UCSD-AML1 (cell line): ENCODE data around the gene RRP15.

Experiments
- DNase-seq: peaks from one replicate; lab custom pipeline; 2025; ENCODE audit not compliant: unreplicated experiment; lab: John Stamatoyannopoulos, UW

RRP15 gene

DNA sequence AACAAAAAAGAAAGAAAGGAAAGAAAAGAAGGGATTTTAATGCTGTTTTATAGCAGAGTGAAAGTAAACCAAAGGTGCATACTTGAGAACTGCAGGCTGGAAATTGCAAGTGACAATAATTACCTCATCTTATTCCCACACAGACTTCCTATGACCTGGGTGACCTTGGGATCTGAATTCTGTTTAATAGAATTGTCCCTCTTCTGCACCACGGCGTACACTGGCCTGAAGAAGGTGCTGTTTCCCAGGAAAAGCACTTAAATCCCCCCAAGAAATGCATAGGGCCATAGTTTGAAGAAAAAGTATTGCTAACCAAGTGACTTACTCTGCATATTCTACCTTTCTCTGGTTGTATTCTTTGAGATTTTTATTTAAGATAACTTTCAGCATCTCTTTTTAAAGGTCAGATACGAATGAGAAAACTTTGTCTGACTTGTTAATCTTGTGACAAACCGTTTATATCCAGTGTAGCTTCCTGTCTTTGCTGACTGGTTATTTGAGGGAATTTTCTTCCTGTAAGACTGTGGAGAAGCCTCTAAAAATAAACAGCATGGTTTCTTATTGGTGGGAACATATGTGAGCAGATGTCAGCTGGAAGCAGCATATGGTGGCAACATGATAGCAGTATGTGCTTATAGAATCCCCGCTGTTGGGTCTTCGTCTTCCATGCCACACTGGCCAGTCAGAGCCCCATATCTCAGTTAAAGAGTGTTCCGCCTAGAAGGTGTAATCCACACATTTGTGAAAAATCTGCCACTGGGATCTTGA lies 76.4 kb downstream of the RRP15 start:
- DNase-seq = no peak

DNA sequence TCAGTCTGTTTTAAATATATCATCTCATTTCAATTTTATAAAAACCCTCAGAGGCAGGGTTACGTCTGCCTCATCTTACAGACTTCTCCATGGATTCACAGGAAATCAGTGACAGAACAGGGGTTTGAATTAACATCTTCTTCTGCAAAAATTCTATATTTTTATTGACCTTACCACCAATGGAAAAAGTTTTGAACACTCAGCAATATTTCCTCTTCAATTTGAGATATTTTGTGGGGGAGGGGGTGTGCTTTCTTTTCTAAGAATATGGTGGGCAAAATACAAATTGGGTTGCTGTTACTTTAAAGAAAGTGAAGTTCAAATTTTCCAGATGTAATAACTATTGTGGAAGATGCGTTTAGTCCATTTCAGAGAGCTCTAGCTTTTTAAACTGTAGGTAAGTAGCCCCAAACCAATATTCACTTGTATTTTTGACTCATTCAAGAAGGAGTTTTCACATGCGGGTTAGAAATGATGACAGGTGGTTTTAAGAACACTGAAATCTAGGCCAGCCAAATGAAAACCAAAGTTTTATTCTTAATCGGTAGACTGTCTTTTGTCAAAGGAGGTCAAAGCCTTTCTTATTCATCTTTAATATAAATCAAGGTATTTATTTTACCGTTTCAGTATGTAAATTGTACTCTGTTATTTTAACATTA lies 77.5 kb downstream of the RRP15 start:
- DNase-seq = no peak

DNA sequence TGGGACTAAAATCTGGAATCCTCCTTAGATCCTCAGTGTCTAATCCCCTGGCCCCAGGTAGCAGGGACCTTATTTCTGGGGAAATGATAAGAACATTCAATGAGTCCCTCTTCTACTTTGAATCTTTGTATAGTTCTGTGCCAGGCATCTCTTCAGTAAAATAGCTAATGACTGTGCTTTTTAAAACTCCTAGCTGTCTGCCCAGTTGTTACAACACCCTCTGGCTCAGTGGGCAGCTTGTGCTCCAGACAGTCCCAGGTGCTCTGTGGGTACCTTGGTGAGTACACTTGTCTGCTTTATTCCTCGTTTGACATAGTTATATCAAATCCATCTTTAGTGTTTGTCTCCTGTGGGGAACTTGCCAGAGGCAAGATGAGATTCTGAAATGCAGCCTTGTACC lies 78.0 kb downstream of the RRP15 start:
- no peak for DNase-seq

GRCh38 chr1:218364028-218364710 lies 79.1 kb downstream of the RRP15 start:
- no peak for DNase-seq

- DNase-seq = no peak
These were observed 80.3 kb downstream of the RRP15 start for GRCh38 chr1:218365226-218365999.

DNA sequence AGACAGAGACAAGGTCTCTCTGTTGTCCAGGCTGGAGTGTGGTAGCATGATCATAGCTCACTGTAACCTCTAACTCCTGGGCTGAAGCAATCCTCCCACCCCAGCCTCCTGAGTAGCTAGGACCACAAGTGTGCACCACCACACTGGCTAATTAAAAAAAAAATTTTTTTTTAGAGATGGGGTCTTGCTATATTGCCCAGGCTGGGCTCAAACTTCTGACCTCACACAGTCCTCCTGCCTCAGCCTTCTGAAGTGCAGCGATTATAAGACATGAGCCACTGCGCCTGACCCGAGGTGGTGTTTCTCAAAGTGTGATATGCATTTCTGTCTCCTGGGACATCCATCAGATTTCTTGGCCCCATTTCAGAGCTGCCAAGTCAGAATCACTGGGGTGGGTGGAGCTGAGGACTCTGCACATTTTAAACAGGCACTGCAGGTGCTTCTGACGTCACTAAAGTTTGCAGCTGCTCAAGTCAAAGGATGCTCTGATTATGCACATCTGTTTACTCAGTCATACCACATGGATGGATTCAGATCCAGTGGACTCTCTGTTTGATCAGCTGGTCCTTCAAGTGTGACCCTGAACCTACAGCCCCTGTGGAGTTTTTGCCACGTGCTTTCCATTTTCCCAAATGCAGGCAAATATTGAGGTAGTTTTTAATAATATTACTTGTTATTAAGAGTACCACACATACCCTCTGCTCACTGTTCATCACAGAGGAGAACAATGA lies 81.4 kb downstream of the RRP15 start:
- DNase-seq = no peak

GRCh38 chr1:218367118-218367517 lies 82.0 kb downstream of the RRP15 start:
- DNase-seq = no peak

DNA sequence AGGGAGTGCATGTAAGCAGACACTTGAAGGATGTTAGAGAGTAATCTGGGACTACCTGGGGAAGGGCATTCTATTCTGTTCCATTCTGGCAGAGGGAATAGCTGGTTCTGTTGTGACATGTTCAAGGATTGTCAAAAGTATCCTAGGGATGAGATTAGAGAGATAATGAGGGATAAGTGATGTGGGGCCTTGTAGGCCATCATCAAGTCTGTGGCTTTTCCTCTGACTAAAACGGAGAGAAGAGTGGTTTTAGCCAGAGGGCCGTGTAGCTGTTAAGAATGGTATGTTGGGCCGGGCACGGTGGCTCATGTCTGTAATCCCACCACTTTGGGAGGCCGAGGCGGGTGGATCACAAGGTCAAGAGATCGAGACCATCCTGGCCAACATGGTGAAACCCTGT lies 83.6 kb downstream of the RRP15 start:
- DNase-seq = no peak

GRCh38 chr1:218369688-218370511 lies 84.8 kb downstream of the RRP15 start:
- DNase-seq = no peak

GRCh38 chr1:218371927-218372672 lies 87.0 kb downstream of the RRP15 start:
- DNase-seq = no peak

DNA sequence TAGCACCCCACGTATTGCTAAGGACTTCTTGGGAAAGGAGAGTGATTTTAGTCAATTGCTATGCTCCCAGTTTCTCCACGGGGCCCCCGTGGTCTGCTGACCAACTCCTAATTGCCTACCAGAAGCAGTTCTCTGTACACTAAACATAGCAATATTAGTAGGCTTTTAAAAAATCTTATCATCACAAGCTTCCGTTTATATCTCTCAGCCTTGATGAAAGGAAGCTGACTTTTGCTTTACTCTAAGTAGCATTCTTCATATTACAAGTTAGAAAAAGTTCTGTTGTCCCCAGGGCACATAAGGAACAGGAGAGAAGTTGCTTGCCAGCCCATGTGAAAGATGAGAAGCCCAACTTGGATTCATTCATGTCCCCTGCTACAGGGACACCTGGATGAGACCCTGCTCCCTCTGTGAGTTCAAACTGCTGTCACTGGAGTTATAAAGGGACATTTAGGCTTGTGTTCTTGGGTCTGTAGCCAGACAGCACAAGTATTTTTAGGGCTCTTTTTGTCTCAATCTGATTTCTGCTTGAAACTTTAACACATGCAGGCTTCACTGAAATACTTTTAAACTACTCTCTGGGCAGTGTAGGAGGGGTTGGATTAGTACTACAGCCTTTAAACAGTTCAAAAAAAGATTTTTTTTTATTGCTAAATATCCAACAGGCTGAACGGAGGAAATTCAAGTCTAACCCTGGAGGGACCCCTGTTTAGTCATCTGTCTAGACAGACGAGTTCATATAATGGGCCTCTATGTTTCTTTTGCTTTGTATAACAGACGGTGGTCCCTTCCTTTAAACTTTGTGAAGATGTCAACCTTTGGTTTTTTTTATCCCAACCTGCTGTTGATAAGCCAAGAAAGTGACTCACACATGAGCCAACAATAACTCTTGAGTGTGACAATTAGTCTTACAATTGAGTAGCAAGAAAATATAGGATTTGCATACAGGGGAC lies 89.6 kb downstream of the RRP15 start:
- no peak for DNase-seq

GRCh38 chr1:218376722-218377121 lies 91.6 kb downstream of the RRP15 start:
- DNase-seq = no peak

DNA sequence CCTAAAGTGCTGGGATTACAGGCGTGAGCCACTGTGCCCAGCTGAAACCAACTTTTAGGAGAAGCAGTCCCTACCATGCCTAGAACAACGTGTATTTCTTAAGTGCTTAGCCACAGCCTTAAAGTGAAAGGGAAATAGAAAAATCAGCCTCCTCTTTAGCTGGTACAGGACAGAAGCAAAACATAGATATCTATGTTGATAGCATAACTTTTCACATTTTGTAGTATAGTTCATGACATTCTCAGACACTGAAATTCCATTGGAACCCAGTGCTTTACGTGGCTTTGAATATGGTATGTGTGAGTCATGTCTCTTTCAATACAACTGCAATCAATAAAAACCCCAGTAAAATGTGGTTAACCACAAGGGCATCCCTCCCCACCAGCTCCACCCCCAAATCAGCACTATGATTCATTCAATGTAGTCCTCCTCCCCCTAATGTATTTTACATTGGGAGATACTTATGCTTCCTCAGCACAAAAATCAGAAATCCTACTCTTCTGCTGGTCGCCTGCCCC lies 92.1 kb downstream of the RRP15 start:
- no peak for DNase-seq

- no peak for DNase-seq
These were observed 95.3 kb downstream of the RRP15 start for GRCh38 chr1:218380125-218380977.

- no peak for DNase-seq
These were observed 97.2 kb downstream of the RRP15 start for GRCh38 chr1:218382261-218382660.

- DNase-seq = no peak
These were observed 98.0 kb downstream of the RRP15 start for GRCh38 chr1:218383051-218383450.

GRCh38 chr1:218383681-218384080 lies 98.6 kb downstream of the RRP15 start:
- no peak for DNase-seq
